GM13976 (cell line): ENCODE results near the gene PIK3CD.
"Not testable (repeated sequence)": the region's sequence is repeated elsewhere in the genome, so short reads cannot be mapped to it uniquely, and the experiment has no call there.

Source experiments
- DNase-seq: peaks from one replicate; pipeline ENCODE4 v3.0.0; 2012; ENCODE audit warnings: low spot score
- CTCF ChIP-seq: IDR thresholded peaks from 2 replicates; pipeline ENCODE4 v1.5.1; 2012; ENCODE audit warnings: borderline replicate concordance, mild to moderate bottlenecking; ENCODE audit not compliant: insufficient read depth; ENCODE audit errors: extremely low read depth, missing control alignments, control extremely low read depth
- in situ Hi-C: fragments of 300-500 bp; cut with MboI; formaldehyde crosslinking; loops from one replicate; pipeline ENCODE4 v1.12.0; 2022; ENCODE audit warnings: low sequenced_read_pairs, mixed read lengths, inconsistent platforms; ENCODE audit not compliant: unreplicated experiment

PIK3CD gene

GRCh38 chr1:9671377-9672140 lies 20.0 kb downstream of the PIK3CD start:
- DNase-seq: no peak
- in situ Hi-C loops: no loop called here

GRCh38 chr1:9672444-9672843 lies 20.9 kb downstream of the PIK3CD start:
- in situ Hi-C loops: no loop called here
- no peak for DNase-seq
- no peak for TF ChIP-seq CTCF

More at GRCh38 chr1:9671377-9672140, 20.0 kb downstream of the PIK3CD start:
- no peak for TF ChIP-seq CTCF

DNA sequence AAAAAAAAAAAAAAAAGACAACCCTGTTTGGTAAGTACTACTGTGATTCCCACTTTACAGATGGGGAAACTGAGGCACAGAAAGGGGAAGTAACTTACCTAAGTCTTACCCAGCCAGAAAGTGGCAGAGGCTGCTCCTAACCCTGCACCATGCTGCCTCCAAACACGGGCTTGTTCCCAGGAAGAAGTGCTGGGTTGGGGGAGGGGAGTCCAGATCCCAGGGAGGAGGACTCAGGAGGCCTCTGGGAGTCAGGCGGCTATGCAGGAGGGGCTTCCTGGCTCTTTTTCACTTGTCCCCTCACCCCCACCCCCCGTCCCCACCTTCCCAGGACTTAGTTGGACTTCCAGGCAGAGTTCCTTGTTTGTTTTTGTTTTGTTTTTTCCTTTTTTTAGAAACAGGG lies 23.9 kb downstream of the PIK3CD start:
- DNase-seq: no peak
- in situ Hi-C loops: no loop called here
- TF ChIP-seq CTCF: no peak

- in situ Hi-C loops, DNase-seq: not testable (repeated sequence)
These were observed 24.6 kb downstream of the PIK3CD start for GRCh38 chr1:9676128-9676527.

GRCh38 chr1:9676815-9677393 lies 25.4 kb downstream of the PIK3CD start:
- TF ChIP-seq CTCF: no peak
- DNase-seq: no peak
- in situ Hi-C loops: no loop called here

GRCh38 chr1:9680091-9680490 lies 28.6 kb downstream of the PIK3CD start:
- no peak for TF ChIP-seq CTCF
- no peak for DNase-seq
- in situ Hi-C loops: no loop called here

- TF ChIP-seq CTCF: no peak
- in situ Hi-C loops: no loop called here
- no peak for DNase-seq
These were observed 29.3 kb downstream of the PIK3CD start for GRCh38 chr1:9680828-9681227.
